Karpas-422 (cell line): ENCODE data around the gene COL5A1. TPM values are rescaled to one million over a fixed set of nuclear protein-coding genes. Genes with fewer than 3 reads are reported as not detected.

ENCODE experiments used
- DNase-seq: peaks from one replicate; pipeline ENCODE4 v3.0.0-alpha.2; 2015
- H2AFZ ChIP-seq: fragments of 200-600 bp; sonication (generic); 2 replicates; pipeline ENCODE4 v1.6.1; 2014; ENCODE audit warnings: antibody characterized with exemption, low read length, mixed read lengths
- H3K27ac ChIP-seq: fragments of 200-600 bp; sonication (generic); 2 replicates; pipeline ENCODE4 v1.5.1; 2014; ENCODE audit warnings: mild to moderate bottlenecking, low read length, moderate library complexity
- H3K27me3 ChIP-seq: fragments of 200-600 bp; sonication (generic); 2 replicates; pipeline ENCODE4 v1.6.1; 2014; ENCODE audit warnings: low read length, mixed read lengths
- H3K36me3 ChIP-seq: fragments of 200-600 bp; sonication (generic); 2 replicates; pipeline ENCODE4 v1.6.1; 2014; ENCODE audit warnings: low read length, mixed read lengths; ENCODE audit not compliant: insufficient read depth
- H3K4me1 ChIP-seq: fragments of 200-600 bp; sonication (generic); 2 replicates; pipeline ENCODE4 v1.6.1; 2014; ENCODE audit warnings: mild to moderate bottlenecking, low read length, mixed read lengths
- H3K4me2 ChIP-seq: fragments of 200-600 bp; sonication (generic); 2 replicates; pipeline ENCODE4 v1.6.1; 2014; ENCODE audit warnings: low read length, low read depth, mild to moderate bottlenecking; ENCODE audit not compliant: poor library complexity, severe bottlenecking
- H3K4me3 ChIP-seq: fragments of 200-600 bp; sonication (generic); 2 replicates; pipeline ENCODE4 v1.5.1; 2014; ENCODE audit warnings: mild to moderate bottlenecking, antibody characterized with exemption, low read length, mixed read lengths
- H3K79me2 ChIP-seq: fragments of 200-600 bp; sonication (generic); 2 replicates; pipeline ENCODE4 v1.6.1; 2014; ENCODE audit warnings: mild to moderate bottlenecking, low read length, mixed read lengths
- H3K9ac ChIP-seq: fragments of 200-600 bp; sonication (generic); 2 replicates; pipeline ENCODE4 v1.6.0; 2014; ENCODE audit warnings: low read length
- H3K9me2 ChIP-seq: fragments of 200-600 bp; sonication (generic), shearing (Covaris generic); replicated peaks from 2 replicates; pipeline ENCODE4 v1.6.0; 2014; ENCODE audit warnings: mild to moderate bottlenecking, low read length, moderate library complexity; ENCODE audit not compliant: insufficient read depth
- H3K9me3 ChIP-seq: fragments of 300-700, 200-600 bp; sonication (generic); 2 replicates; pipeline ENCODE4 v1.6.1; 2014; ENCODE audit warnings: low read length, mixed read lengths
- H4K20me1 ChIP-seq: fragments of 200-600 bp; sonication (generic); 2 replicates; pipeline ENCODE4 v1.6.1; 2014; ENCODE audit warnings: mild to moderate bottlenecking, antibody characterized with exemption, low read length, low read depth; ENCODE audit not compliant: insufficient read depth
- total RNA-seq: library from RNA; depleted of rRNA; stranded (reverse); fragments of >200 nt; shearing (Covaris generic); gene quantifications from 2 replicates; pipeline ENCODE4 v1.2.3, GENCODE V29; 2014; ENCODE audit warnings: low replicate concordance

COL5A1 gene
- total RNA-seq, 1 experiment from 2014 or later = not detected

DNA sequence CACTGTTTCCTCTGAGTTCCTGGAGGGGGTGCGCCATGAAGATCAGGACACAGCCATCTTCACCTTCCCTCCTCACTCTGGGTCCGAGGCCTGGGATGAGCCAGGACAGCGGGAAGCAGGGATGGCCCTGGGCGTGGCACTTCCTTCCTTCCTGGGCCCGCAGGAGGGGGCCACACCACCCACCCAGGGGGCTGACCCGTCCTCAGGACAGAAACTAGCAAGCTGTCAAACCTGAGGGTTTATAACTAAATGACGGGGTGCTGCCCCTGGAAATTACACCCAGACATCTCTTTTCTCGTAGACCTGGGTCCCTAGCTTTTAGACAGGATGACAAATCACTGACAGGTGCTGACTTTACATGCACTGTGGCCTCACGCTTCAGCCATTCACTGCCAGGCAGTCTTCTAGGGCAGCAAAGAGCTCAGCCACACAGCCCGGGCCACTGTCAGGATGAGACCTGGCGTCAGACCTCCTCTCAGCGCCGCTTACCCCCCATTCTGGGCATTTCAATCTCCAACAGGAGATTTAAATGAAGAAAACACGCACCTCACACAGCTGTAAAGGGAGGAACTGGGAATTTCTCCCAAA, 247.1 kb downstream of the COL5A1 start:
- no peaks in the 10 kb centered on the region for H3K36me3 ChIP-seq

DNA sequence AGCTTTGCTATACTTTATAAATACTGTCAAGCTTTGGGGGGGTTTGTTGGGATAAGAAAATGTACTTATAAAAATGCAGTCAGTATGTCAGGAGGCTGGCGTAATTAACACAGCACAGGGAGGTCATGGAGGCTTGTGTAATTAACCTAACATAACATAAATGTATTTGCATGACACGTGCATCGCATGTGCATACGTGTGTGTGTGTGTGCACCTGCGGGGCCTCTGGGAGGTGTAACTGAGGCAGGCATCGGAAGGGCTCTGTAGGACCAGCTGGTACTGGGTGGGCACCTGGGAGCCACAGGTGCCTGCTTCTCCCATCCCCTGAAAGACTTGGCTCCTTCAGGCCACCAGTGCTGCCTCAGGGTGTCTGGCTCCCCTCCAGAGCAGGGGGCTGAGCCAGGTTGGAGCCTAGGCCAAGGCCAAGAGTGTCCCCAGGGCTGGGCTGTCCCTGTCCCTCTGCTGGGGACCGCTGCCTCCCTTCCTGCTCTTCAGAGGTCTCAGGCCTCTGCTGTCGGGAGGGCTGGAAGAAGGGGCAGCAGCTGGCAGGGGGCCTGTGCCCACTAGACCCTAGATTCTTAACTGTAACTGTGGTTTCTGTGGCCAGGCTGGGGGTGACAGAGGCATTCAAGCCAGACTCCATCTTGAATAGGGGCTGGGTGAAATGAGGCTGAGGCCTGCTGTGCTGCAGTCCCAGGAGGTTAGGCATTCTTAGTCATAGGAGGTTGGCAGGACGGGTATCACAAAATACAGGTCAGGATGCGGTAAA, 248.0 kb downstream of the COL5A1 start:
- Histone ChIP-seq H3K27ac (no peak overlapping the region), H3K79me2 (no peaks in the 10 kb centered on the region), H3K4me3 (no peak overlapping the region), H3K9ac (no peak overlapping the region), H3K4me2 (no peak overlapping the region), H3K9me2 (no peaks in the 10 kb centered on the region), H2AFZ (no peak overlapping the region), H4K20me1 (no peaks in the 10 kb centered on the region), H3K27me3 (no peaks in the 10 kb centered on the region), H3K4me1 (no peaks in the 10 kb centered on the region), H3K9me3 (no peaks in the 10 kb centered on the region), H3K36me3 (no peaks in the 10 kb centered on the region)
- no peak for DNase-seq

More for the DNA sequence above, 247.1 kb downstream of the COL5A1 start:
- H3K9me3 ChIP-seq = no peaks in the 10 kb centered on the region
- no peak overlapping the region for H2AFZ ChIP-seq
- no peak overlapping the region for H3K4me3 ChIP-seq
- no peaks in the 10 kb centered on the region for H3K9me2 ChIP-seq
- H3K79me2 ChIP-seq = no peaks in the 10 kb centered on the region
- no peaks in the 10 kb centered on the region for H4K20me1 ChIP-seq
- H3K27ac ChIP-seq = no peak overlapping the region
- no peak overlapping the region for H3K4me2 ChIP-seq
- no peaks in the 10 kb centered on the region for H3K27me3 ChIP-seq
- no peaks in the 10 kb centered on the region for H3K4me1 ChIP-seq
- H3K9ac ChIP-seq = no peak overlapping the region
- no peak for DNase-seq

DNA sequence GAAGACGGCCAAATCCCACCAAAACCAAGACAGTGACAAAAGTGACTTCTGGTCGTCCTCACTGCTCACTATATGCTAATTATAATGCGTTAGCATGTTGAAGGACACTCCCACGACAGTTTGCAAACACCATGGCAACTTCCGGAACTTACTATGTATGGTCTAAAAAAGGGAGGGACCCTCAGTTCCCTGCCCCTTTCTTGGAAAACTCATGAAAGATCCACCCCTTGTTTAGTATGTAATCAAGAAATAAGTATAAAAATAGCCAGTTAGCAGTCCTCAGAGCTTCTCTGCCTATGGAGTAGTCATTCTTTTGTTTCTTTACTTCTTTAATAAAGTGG, 248.5 kb downstream of the COL5A1 start:
- no peaks in the 10 kb centered on the region for H3K36me3 ChIP-seq
- no peaks in the 10 kb centered on the region for H3K79me2 ChIP-seq
- H3K4me3 ChIP-seq = no peak overlapping the region
- H3K4me2 ChIP-seq = no peak overlapping the region
- H2AFZ ChIP-seq = no peak overlapping the region
- H3K9me2 ChIP-seq = no peaks in the 10 kb centered on the region
- no peaks in the 10 kb centered on the region for H3K4me1 ChIP-seq
- no peaks in the 10 kb centered on the region for H3K9me3 ChIP-seq
- H4K20me1 ChIP-seq = no peaks in the 10 kb centered on the region
- DNase-seq = no peak
- H3K27ac ChIP-seq = no peak overlapping the region
- H3K27me3 ChIP-seq = no peaks in the 10 kb centered on the region
- no peak overlapping the region for H3K9ac ChIP-seq

DNA sequence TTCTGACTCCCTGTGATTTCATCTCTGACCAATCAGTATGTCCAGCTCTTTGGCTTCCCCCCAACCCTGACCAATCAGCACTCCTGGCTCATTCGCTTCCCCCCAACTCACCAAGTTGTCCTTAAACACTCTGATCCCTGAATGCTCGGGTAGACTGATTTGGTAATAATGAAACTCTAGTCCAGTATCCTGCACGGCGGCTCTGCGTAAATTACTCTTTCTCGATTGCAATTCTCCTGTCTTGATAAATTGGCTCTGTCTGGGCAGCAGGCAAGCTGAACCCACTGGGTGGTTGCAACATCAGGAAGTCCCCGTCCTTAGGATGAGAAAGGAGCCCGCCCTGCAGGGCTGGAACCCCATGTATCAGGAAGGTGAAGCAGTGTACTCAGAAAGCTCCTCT, 249.4 kb downstream of the COL5A1 start:
- Histone ChIP-seq H3K27me3 (no peaks in the 10 kb centered on the region), H4K20me1 (no peaks in the 10 kb centered on the region), H3K9me2 (no peaks in the 10 kb centered on the region), H3K27ac (no peak overlapping the region), H3K9me3 (no peaks in the 10 kb centered on the region), H3K4me1 (no peaks in the 10 kb centered on the region), H3K36me3 (no peaks in the 10 kb centered on the region), H3K4me2 (no peak overlapping the region), H2AFZ (no peak overlapping the region), H3K4me3 (no peak overlapping the region), H3K79me2 (no peaks in the 10 kb centered on the region), H3K9ac (no peak overlapping the region)
- DNase-seq = no peak

DNA sequence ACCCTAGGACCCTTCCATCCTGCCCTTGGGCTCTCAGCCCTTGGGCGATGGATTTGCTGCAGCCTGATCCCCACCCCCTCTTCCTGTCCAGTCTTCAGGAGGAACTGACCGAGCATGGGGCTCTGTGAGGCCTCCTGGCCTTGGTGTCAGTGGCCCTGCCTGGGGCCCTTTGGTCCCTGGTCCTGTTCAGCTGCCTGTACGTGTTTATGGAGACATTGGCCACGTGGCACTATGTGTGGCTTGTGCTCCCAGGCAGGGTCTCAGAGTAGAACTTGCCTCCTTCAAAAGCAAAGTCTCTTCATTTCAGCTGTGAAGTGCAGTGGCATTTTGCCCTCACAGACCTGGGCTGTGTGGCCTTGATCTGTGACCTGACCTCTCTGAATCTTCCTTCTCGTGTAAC, 250.1 kb downstream of the COL5A1 start:
- no peaks in the 10 kb centered on the region for H3K79me2 ChIP-seq
- no peak overlapping the region for H3K4me3 ChIP-seq
- no peak overlapping the region for H3K27ac ChIP-seq
- H3K4me1 ChIP-seq = no peaks in the 10 kb centered on the region
- no peaks in the 10 kb centered on the region for H3K27me3 ChIP-seq
- no peak for DNase-seq
- no peaks in the 10 kb centered on the region for H3K9me3 ChIP-seq
- no peaks in the 10 kb centered on the region for H3K36me3 ChIP-seq
- no peak overlapping the region for H2AFZ ChIP-seq
- no peak overlapping the region for H3K9ac ChIP-seq
- no peaks in the 10 kb centered on the region for H4K20me1 ChIP-seq
- H3K4me2 ChIP-seq = no peak overlapping the region
- H3K9me2 ChIP-seq = no peaks in the 10 kb centered on the region

DNA sequence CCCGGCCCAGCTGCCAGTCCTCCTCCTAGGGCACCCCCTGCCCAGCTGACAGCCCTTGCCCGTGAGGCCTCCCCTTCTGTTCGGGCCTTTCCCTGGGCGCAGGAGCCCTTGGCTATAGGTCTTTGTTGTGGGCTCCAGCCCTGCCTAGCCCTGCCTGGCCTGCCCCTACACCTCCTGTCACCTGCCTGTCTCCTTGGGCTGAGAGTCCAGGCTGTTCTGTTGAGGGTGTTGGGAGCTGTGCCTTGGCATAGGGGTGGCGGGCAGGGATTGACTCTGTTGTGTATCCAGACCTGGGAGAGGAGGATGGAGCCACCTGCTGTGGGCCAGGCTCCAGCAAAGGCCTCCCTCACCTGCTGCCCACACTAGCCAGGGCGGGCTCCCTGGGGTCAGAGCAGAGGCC, 250.6 kb downstream of the COL5A1 start:
- Histone ChIP-seq H4K20me1 (no peaks in the 10 kb centered on the region), H3K4me3 (no peak overlapping the region), H2AFZ (no peak overlapping the region), H3K9me2 (no peaks in the 10 kb centered on the region), H3K9ac (no peak overlapping the region), H3K27me3 (no peaks in the 10 kb centered on the region), H3K9me3 (no peaks in the 10 kb centered on the region), H3K4me2 (no peak overlapping the region), H3K36me3 (no peaks in the 10 kb centered on the region), H3K27ac (no peak overlapping the region), H3K4me1 (no peaks in the 10 kb centered on the region), H3K79me2 (no peaks in the 10 kb centered on the region)
- no peak for DNase-seq

DNA sequence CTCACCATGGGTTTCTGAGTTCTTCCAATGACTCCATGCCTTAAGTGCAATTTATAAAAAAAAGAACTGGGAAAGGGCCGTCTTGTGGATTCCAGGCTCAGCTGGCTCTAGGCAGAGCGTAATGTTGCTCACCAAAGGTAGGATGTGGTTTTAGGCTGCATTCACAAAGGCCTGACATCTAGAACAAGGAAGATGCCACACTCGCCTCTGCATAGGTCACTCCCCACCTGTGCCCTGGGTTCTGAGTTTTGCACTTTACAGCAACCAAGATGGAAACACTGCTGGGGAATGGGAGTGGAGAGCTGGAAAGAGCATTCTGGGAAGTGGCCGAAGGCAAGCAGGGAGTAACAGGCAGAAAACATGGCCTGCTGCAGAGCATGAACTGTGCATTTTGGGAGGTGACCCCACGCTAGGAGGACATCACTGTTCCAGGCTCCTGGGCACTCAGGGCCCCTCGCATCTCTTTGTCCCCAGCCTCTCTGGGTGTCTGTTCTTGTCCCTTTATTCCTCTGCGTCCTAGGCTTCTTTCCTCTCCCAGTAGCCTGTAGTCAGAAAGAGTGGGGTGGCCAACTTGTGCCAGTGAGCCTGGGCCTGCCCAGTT, 251.3 kb downstream of the COL5A1 start:
- no peak overlapping the region for H3K27ac ChIP-seq
- H3K79me2 ChIP-seq = no peaks in the 10 kb centered on the region
- no peaks in the 10 kb centered on the region for H3K36me3 ChIP-seq
- H3K4me3 ChIP-seq = no peak overlapping the region
- H4K20me1 ChIP-seq = no peaks in the 10 kb centered on the region
- no peak overlapping the region for H2AFZ ChIP-seq
- no peaks in the 10 kb centered on the region for H3K27me3 ChIP-seq
- H3K9ac ChIP-seq = no peak overlapping the region
- no peaks in the 10 kb centered on the region for H3K4me1 ChIP-seq
- no peaks in the 10 kb centered on the region for H3K9me2 ChIP-seq
- H3K9me3 ChIP-seq = no peaks in the 10 kb centered on the region
- no peak for DNase-seq
- H3K4me2 ChIP-seq = no peak overlapping the region
